K562 (cell line): ENCODE measurements around the gene SEPHS2. TPM values are rescaled to one million over a fixed set of nuclear protein-coding genes. Genes with fewer than 3 reads are reported as not detected.

Source experiments
- FIP1L1 ChIP-seq: fragments of 200-400 bp; formaldehyde crosslinking; IDR thresholded peaks from 2 replicates; pipeline ENCODE4 v1.6.1; 2018; ENCODE audit warnings: mild to moderate bottlenecking, low read depth, low read length; ENCODE audit not compliant: poor library complexity, severe bottlenecking
- GABPA ChIP-seq: fragments of 200-800 bp; sonication (Bioruptor generic); conservative IDR thresholded peaks from 2 replicates; pipeline ENCODE4 v1.6.1; 2016; ENCODE audit warnings: low read depth, missing genetic modification characterization, missing compliant biosample characterization
- JUND ChIP-seq, 2 experiments: IDR thresholded peaks; 2 replicates in 1 of 2; 3 replicates in 1 of 2; pipeline ENCODE4 v1.6.1; 2011; ENCODE audit warnings: borderline replicate concordance in 2 of 2, low read depth in 2 of 2, low read length in 2 of 2, improper control_type of control experiment in 1 of 2, missing biosample characterization in 1 of 2, missing genetic modification characterization in 1 of 2, missing genetic modification reagents in 1 of 2
- PHF8 ChIP-seq: fragments of 200-600 bp; sonication (generic); IDR thresholded peaks from 2 replicates; pipeline ENCODE4 v1.6.1; 2012; ENCODE audit warnings: mixed run types, mild to moderate bottlenecking, inconsistent platforms, low read length, moderate library complexity, borderline replicate concordance
- PYGO2 ChIP-seq: fragments of 450-650 bp; IDR thresholded peaks from 2 replicates; pipeline ENCODE4 v1.6.1; 2016; ENCODE audit warnings: mild to moderate bottlenecking, missing genetic modification characterization, moderate library complexity, missing compliant biosample characterization
- SP1 ChIP-seq: sonication (generic); formaldehyde crosslinking; IDR thresholded peaks from 2 replicates; pipeline ENCODE4 v1.8.1; 2022; ENCODE audit warnings: mild to moderate bottlenecking, missing genetic modification reagents
- SRSF1 ChIP-seq: fragments of 200-400 bp; formaldehyde crosslinking; IDR thresholded peaks from 2 replicates; pipeline ENCODE4 v1.6.1; 2017; ENCODE audit warnings: mild to moderate bottlenecking, low read depth, low read length, moderate library complexity
- polyA plus RNA-seq, 8 experiments: library from polyadenylated mRNA; depleted of rRNA in 4 of 8; stranded (reverse) in 5 of 8; unstranded in 3 of 8; fragments of >200 nt; fragmentation: Nextera tagmentation in 2 of 8; fragmentation: Illumina TruSeq in 1 of 8; extraction: Ambion mirVana in 2 of 8; extraction: Trizol in 1 of 8; gene quantifications; 2 replicates each; pipeline versions ENCODE4 v1.2.1 to v1.2.3, GENCODE V29; 2011 to 2014; ENCODE audit warnings: inconsistent platforms in 1 of 8, missing spikeins in 1 of 8
- total RNA-seq, 7 experiments: library from RNA; depleted of rRNA in 6 of 7; stranded (reverse); fragments of >200 nt in 6 of 7; fragmentation: Illumina TruSeq in 2 of 7; extraction: Trizol in 2 of 7; gene quantifications; 2 replicates each; pipeline versions ENCODE4 v1.2.1 to v1.2.3, GENCODE V29; 2011 to 2021; ENCODE audit warnings: low replicate concordance in 1 of 7
- TF ChIP-seq, protein P1 (sequence below): fragments of 250-450 bp; sonication (Bioruptor Pico); IDR thresholded peaks from 2 replicates; pipeline ENCODE4 v1.4.0; 2020; ENCODE audit warnings: mild to moderate bottlenecking
- TF ChIP-seq, protein P2 (sequence below): fragments of 450-650 bp; formaldehyde crosslinking; conservative IDR thresholded peaks from 2 replicates; pipeline ENCODE4 v1.4.0; 2022; ENCODE audit warnings: mild to moderate bottlenecking, missing genetic modification characterization
- TF ChIP-seq, protein P3 (sequence below): sonication (generic); formaldehyde crosslinking; IDR thresholded peaks from 2 replicates; pipeline ENCODE4 v1.8.0; 2022; ENCODE audit warnings: mild to moderate bottlenecking, missing genetic modification reagents
- TF ChIP-seq, protein P4 (sequence below): fragments of 200-600 bp; sonication (generic); IDR thresholded peaks from one replicate; pipeline ENCODE4 v1.6.1; 2012; ENCODE audit warnings: mild to moderate bottlenecking, low read depth, low read length, inconsistent platforms

SEPHS2 gene
- total and polyA plus RNA-seq, 9 of the 15 experiments (the other 6 are each of a cell fraction or from before 2014, with no cell fraction given): 20.9 to 90.6 (median 43.4) TPM

DNA sequence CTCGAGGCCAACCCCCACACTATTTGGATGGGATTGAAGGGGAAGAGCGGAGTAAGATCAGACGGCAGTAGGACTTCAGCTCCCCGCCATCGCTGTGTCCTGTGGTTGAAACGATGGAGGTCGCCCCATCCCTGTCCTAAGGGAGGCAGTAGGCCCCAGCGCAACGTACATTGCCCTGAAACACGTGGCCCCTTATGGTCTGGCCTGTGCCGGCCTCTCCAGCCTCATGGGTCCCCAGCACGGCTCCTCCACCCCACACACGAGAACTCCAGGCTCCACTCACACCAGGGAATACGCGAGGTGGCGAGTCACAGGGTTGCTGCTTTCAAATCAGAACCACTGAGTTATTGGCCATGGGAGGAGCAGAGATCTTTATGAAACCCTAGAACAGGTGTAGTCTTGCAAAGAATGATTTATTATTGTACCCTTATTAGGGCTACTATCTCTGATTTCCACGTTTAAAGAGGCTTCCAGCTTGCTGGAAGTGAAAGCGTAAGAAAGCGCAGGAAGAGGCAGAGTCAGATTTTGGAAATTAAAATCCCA lies 15.2 kb downstream of the SEPHS2 start (continued):
- TF ChIP-seq PHF8: no peak
- TF ChIP-seq, protein P1, sequence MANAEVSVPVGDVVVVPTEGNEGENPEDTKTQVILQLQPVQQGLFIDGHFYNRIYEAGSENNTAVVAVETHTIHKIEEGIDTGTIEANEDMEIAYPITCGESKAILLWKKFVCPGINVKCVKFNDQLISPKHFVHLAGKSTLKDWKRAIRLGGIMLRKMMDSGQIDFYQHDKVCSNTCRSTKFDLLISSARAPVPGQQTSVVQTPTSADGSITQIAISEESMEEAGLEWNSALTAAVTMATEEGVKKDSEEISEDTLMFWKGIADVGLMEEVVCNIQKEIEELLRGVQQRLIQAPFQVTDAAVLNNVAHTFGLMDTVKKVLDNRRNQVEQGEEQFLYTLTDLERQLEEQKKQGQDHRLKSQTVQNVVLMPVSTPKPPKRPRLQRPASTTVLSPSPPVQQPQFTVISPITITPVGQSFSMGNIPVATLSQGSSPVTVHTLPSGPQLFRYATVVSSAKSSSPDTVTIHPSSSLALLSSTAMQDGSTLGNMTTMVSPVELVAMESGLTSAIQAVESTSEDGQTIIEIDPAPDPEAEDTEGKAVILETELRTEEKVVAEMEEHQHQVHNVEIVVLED (CRISPR knock-in tag): no peak
- TF ChIP-seq SRSF1: no peak
- 0 out of 2 replicates have a peak, but pooled peaks have one; percentile 32 for TF ChIP-seq GABPA (tag)
- TF ChIP-seq, protein P2, sequence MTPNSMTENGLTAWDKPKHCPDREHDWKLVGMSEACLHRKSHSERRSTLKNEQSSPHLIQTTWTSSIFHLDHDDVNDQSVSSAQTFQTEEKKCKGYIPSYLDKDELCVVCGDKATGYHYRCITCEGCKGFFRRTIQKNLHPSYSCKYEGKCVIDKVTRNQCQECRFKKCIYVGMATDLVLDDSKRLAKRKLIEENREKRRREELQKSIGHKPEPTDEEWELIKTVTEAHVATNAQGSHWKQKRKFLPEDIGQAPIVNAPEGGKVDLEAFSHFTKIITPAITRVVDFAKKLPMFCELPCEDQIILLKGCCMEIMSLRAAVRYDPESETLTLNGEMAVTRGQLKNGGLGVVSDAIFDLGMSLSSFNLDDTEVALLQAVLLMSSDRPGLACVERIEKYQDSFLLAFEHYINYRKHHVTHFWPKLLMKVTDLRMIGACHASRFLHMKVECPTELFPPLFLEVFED (CRISPR knock-in tag): no peak
- TF ChIP-seq PYGO2 (tag): no peak
- TF ChIP-seq JUND (IDR thresholded peaks at IDR 0.05; ENCODE audit: borderline replicate concordance, low read depth, low read length): no peak
- no peak for TF ChIP-seq JUND (tag; IDR thresholded peaks at IDR 0.05; ENCODE audit: borderline replicate concordance, low read depth, low read length)
- TF ChIP-seq SP1 (CRISPR knock-in tag): no peak
- TF ChIP-seq, protein P3, sequence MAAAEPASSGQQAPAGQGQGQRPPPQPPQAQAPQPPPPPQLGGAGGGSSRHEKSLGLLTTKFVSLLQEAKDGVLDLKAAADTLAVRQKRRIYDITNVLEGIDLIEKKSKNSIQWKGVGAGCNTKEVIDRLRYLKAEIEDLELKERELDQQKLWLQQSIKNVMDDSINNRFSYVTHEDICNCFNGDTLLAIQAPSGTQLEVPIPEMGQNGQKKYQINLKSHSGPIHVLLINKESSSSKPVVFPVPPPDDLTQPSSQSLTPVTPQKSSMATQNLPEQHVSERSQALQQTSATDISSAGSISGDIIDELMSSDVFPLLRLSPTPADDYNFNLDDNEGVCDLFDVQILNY: peak; percentile 82; the same call in 1 of the 2 replicates
- TF ChIP-seq FIP1L1: no peak
- TF ChIP-seq, protein P4, sequence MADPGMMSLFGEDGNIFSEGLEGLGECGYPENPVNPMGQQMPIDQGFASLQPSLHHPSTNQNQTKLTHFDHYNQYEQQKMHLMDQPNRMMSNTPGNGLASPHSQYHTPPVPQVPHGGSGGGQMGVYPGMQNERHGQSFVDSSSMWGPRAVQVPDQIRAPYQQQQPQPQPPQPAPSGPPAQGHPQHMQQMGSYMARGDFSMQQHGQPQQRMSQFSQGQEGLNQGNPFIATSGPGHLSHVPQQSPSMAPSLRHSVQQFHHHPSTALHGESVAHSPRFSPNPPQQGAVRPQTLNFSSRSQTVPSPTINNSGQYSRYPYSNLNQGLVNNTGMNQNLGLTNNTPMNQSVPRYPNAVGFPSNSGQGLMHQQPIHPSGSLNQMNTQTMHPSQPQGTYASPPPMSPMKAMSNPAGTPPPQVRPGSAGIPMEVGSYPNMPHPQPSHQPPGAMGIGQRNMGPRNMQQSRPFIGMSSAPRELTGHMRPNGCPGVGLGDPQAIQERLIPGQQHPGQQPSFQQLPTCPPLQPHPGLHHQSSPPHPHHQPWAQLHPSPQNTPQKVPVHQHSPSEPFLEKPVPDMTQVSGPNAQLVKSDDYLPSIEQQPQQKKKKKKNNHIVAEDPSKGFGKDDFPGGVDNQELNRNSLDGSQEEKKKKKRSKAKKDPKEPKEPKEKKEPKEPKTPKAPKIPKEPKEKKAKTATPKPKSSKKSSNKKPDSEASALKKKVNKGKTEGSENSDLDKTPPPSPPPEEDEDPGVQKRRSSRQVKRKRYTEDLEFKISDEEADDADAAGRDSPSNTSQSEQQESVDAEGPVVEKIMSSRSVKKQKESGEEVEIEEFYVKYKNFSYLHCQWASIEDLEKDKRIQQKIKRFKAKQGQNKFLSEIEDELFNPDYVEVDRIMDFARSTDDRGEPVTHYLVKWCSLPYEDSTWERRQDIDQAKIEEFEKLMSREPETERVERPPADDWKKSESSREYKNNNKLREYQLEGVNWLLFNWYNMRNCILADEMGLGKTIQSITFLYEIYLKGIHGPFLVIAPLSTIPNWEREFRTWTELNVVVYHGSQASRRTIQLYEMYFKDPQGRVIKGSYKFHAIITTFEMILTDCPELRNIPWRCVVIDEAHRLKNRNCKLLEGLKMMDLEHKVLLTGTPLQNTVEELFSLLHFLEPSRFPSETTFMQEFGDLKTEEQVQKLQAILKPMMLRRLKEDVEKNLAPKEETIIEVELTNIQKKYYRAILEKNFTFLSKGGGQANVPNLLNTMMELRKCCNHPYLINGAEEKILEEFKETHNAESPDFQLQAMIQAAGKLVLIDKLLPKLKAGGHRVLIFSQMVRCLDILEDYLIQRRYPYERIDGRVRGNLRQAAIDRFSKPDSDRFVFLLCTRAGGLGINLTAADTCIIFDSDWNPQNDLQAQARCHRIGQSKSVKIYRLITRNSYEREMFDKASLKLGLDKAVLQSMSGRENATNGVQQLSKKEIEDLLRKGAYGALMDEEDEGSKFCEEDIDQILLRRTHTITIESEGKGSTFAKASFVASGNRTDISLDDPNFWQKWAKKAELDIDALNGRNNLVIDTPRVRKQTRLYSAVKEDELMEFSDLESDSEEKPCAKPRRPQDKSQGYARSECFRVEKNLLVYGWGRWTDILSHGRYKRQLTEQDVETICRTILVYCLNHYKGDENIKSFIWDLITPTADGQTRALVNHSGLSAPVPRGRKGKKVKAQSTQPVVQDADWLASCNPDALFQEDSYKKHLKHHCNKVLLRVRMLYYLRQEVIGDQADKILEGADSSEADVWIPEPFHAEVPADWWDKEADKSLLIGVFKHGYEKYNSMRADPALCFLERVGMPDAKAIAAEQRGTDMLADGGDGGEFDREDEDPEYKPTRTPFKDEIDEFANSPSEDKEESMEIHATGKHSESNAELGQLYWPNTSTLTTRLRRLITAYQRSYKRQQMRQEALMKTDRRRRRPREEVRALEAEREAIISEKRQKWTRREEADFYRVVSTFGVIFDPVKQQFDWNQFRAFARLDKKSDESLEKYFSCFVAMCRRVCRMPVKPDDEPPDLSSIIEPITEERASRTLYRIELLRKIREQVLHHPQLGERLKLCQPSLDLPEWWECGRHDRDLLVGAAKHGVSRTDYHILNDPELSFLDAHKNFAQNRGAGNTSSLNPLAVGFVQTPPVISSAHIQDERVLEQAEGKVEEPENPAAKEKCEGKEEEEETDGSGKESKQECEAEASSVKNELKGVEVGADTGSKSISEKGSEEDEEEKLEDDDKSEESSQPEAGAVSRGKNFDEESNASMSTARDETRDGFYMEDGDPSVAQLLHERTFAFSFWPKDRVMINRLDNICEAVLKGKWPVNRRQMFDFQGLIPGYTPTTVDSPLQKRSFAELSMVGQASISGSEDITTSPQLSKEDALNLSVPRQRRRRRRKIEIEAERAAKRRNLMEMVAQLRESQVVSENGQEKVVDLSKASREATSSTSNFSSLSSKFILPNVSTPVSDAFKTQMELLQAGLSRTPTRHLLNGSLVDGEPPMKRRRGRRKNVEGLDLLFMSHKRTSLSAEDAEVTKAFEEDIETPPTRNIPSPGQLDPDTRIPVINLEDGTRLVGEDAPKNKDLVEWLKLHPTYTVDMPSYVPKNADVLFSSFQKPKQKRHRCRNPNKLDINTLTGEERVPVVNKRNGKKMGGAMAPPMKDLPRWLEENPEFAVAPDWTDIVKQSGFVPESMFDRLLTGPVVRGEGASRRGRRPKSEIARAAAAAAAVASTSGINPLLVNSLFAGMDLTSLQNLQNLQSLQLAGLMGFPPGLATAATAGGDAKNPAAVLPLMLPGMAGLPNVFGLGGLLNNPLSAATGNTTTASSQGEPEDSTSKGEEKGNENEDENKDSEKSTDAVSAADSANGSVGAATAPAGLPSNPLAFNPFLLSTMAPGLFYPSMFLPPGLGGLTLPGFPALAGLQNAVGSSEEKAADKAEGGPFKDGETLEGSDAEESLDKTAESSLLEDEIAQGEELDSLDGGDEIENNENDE: no peak
